GM12878 (cell line): ENCODE results near the gene HLA-DRB1.

Source experiments
- ASH2L ChIP-seq: fragments of 300-600, 200-600 bp; sonication (generic); IDR thresholded peaks from 2 replicates; pipeline ENCODE4 v1.6.1; 2017; ENCODE audit warnings: low read depth, mild to moderate bottlenecking, borderline replicate concordance
- BHLHE40 ChIP-seq, 2 experiments: fragments of 450-650 bp in 1 of 2; IDR thresholded peaks; 2 replicates each; pipeline ENCODE4 v1.6.1; 2011 to 2017; ENCODE audit warnings: low read depth in 2 of 2, borderline replicate concordance in 1 of 2, improper control_type of control experiment in 1 of 2, low read length in 1 of 2, mild to moderate bottlenecking in 1 of 2
- IKZF1 ChIP-seq: fragments of 450-650 bp; conservative IDR thresholded peaks from 2 replicates; pipeline ENCODE4 v1.6.1; 2017; ENCODE audit warnings: antibody characterized with exemption, mild to moderate bottlenecking
- JUND ChIP-seq: IDR thresholded peaks from 2 replicates; pipeline ENCODE4 v1.6.1; 2012; ENCODE audit warnings: low read depth, mild to moderate bottlenecking, low read length, improper control_type of control experiment, moderate library complexity
- POLR2AphosphoS5 ChIP-seq: IDR thresholded peaks from 2 replicates; pipeline ENCODE4 v1.6.1; 2011; ENCODE audit warnings: mild to moderate bottlenecking, low read length, inconsistent platforms
- RCOR1 ChIP-seq: conservative IDR thresholded peaks from 2 replicates; pipeline ENCODE4 v1.6.1; 2012; ENCODE audit warnings: low read depth, low read length, improper control_type of control experiment
- SMC3 ChIP-seq: IDR thresholded peaks from 2 replicates; pipeline ENCODE4 v1.6.1; 2011; ENCODE audit warnings: low read length, improper control_type of control experiment, borderline replicate concordance
- WRNIP1 ChIP-seq: IDR thresholded peaks from 2 replicates; pipeline ENCODE4 v1.6.1; 2011; ENCODE audit warnings: low read depth, low read length, improper control_type of control experiment, borderline replicate concordance
- YY1 ChIP-seq: IDR thresholded peaks from 2 replicates; pipeline ENCODE4 v1.6.1; 2011; ENCODE audit warnings: low read depth, mild to moderate bottlenecking, low read length
- TF ChIP-seq, protein P1 (sequence below), 3 experiments: IDR thresholded peaks in 2 of 3; conservative IDR thresholded peaks in 1 of 3; 2 replicates each; pipeline ENCODE4 v1.5.1; 2011; ENCODE audit warnings: low read depth in 3 of 3, low read length in 3 of 3, mild to moderate bottlenecking in 3 of 3, control low read depth in 2 of 3, moderate library complexity in 2 of 3, inconsistent platforms in 1 of 3, mixed read lengths in 1 of 3; ENCODE audit not compliant: control insufficient read depth in 2 of 3, insufficient read depth in 1 of 3; ENCODE audit errors: extremely low read depth in 1 of 3

- TF ChIP-seq, protein P1, sequence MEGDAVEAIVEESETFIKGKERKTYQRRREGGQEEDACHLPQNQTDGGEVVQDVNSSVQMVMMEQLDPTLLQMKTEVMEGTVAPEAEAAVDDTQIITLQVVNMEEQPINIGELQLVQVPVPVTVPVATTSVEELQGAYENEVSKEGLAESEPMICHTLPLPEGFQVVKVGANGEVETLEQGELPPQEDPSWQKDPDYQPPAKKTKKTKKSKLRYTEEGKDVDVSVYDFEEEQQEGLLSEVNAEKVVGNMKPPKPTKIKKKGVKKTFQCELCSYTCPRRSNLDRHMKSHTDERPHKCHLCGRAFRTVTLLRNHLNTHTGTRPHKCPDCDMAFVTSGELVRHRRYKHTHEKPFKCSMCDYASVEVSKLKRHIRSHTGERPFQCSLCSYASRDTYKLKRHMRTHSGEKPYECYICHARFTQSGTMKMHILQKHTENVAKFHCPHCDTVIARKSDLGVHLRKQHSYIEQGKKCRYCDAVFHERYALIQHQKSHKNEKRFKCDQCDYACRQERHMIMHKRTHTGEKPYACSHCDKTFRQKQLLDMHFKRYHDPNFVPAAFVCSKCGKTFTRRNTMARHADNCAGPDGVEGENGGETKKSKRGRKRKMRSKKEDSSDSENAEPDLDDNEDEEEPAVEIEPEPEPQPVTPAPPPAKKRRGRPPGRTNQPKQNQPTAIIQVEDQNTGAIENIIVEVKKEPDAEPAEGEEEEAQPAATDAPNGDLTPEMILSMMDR (IDR thresholded peaks at IDR 0.05 in 2 of 3, conservative IDR thresholded peaks at IDR 0.05 in 1 of 3; ENCODE audit: control insufficient read depth in 2 of 3, extremely low read depth in 1 of 3, insufficient read depth in 1 of 3, low read depth in 3 of 3, low read length in 3 of 3): no peak
- no peak for TF ChIP-seq WRNIP1
- no peak for TF ChIP-seq YY1
- no peak for TF ChIP-seq BHLHE40 (IDR thresholded peaks at IDR 0.05; ENCODE audit: borderline replicate concordance in 1 of 2, low read depth in 2 of 2, low read length in 1 of 2)
- no peak for TF ChIP-seq RCOR1
- TF ChIP-seq ASH2L: no peak
- no peak for TF ChIP-seq JUND
- peak; percentile 28; the same call in 1 of the 2 replicates for TF ChIP-seq POLR2AphosphoS5
- no peak for TF ChIP-seq IKZF1
- no peak for TF ChIP-seq SMC3
Measured at GRCh38 chr6:32603888-32604287, 14.2 kb upstream of the HLA-DRB1 start.
